Measurements from ENCODE around the gene RNF10.
"Not testable (repeated sequence)": the region's sequence is repeated elsewhere in the genome, so short reads cannot be mapped to it uniquely, and the experiment has no call there.

RNF10 gene

GRCh38 chr12:120579179-120579578, 45.0 kb downstream of the RNF10 start:
- no peak for DNase-seq (ENCODE audit: low read depth in 4 of 4, low spot score in 1 of 4)

- DNase-seq (ENCODE audit: low read depth in 4 of 4, low spot score in 1 of 4): peak; percentile 78 to 93 (median 87)
Measured at GRCh38 chr12:120580787-120581723, 46.9 kb downstream of the RNF10 start, which contains the start of gene POP5. POP5 (minus strand) TSS chr12:120581402; CDS start chr12:120581362, 40 bp downstream.

GRCh38 chr12:120581998-120582397, 47.8 kb downstream of the RNF10 start:
- no peak for DNase-seq (ENCODE audit: low read depth in 4 of 4, low spot score in 1 of 4)

DNA sequence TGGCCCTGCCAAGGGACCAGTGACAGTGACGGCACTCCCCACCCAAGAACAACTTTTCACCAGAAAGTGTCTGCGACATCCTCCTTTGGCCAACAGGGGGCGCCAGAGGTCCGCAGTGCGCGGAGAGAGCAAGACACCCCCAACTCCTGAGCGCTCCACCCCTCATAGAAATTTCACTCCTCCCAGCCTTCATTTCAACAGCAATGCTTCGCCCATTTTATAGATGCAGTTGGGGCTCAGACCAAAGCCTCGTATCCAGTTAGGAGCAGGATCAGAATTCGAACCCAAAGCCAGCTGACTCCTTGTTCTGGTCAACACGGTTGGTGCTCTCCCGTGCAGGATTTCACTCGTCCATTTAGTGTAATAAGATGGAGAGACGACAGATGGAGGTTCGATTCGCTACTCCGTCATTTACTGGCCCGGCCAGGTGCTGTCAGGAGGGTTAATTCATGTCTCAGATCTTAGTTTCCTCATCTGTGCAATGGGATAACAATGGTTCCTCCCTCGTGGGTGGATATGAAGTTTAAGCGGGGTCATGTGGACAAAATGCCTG, 49.4 kb downstream of the RNF10 start:
- DNase-seq (ENCODE audit: low read depth in 4 of 4, low spot score in 1 of 4): peak; percentile 74 to 86 (median 76)

GRCh38 chr12:120584343-120585149, 50.4 kb downstream of the RNF10 start:
- DNase-seq (ENCODE audit: low read depth in 4 of 4, low spot score in 1 of 4): peak in 3 of 4 experiments; percentile 36 to 45 (median 37)

DNA sequence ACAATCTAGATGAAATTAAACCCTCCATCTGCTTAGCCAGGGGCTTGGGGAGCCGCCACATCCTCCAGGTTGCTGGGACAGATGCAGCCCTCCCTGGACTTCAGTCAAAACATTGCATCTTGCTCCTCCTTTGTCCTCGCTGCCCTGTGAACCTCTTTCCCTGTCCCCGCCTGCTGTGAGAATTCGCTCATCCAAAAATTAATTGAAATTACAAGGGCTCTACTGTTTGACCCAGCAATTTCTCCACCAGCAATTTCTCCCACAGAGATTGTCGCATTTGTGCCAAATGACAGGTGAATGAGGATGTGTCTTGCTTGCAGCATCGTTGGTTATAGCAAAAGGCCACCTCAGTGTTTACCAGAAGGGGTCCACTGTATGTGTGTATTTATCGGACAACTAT, 52.0 kb downstream of the RNF10 start:
- DNase-seq (ENCODE audit: low read depth in 4 of 4, low spot score in 1 of 4): no peak

DNA sequence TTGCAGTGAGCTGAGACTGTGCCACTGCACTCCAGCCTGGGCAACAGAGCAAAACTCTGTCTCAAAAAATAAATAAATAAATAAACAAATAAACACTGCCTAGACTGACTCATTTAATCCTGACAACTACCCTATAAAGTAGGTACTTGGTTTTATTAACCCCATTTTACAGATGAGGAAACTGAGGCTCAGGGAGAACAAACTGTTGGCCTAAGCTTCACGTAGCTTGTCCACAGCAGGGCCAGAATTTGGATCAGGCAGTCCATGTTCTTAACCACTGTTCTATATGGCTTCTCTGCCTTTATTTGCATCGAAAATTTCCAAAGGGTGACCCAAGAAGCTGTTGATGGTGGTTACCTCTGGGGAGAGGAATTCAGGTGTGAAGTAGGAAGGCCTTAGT, 52.7 kb downstream of the RNF10 start:
- DNase-seq (ENCODE audit: low read depth in 4 of 4, low spot score in 1 of 4): no peak

- no peak for DNase-seq (ENCODE audit: low read depth in 4 of 4, low spot score in 1 of 4)
Measured at GRCh38 chr12:120588371-120588770, 54.2 kb downstream of the RNF10 start.

GRCh38 chr12:120588948-120589930, 55.1 kb downstream of the RNF10 start:
- no peak for DNase-seq (ENCODE audit: low read depth in 4 of 4, low spot score in 1 of 4)

DNA sequence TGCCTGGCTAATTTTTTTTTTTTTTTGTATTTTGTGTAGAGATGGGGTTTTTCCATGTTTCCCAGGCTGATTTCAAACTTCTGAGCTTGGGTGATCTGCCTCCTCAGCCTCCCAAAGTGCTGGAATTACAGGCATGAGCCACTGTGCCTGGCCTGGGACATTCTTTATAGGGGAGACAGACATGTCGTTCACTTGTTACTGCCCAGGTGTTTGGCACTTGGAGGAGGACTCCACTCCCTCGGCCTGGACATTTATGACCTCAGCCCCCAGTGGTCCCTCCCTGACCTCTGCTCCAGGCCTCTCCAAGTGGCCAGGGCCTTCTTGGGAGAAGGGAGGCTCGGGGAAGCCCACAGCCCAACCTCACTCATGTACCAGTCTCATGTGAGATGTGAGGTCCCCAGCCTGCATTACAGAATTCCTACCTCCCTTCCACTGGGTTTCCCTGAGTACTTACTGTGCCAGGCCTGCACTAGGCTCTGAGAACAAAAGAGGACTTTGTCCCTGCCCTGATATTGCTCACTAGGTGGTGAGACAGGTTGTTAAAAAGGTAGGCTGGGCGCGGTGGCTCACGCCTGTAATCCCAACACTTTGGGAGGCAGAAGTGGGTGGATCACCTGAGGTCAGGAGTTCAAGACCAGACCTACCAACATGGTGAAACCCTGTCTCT, 56.7 kb downstream of the RNF10 start:
- DNase-seq (ENCODE audit: low read depth in 4 of 4, low spot score in 1 of 4): no peak

DNA sequence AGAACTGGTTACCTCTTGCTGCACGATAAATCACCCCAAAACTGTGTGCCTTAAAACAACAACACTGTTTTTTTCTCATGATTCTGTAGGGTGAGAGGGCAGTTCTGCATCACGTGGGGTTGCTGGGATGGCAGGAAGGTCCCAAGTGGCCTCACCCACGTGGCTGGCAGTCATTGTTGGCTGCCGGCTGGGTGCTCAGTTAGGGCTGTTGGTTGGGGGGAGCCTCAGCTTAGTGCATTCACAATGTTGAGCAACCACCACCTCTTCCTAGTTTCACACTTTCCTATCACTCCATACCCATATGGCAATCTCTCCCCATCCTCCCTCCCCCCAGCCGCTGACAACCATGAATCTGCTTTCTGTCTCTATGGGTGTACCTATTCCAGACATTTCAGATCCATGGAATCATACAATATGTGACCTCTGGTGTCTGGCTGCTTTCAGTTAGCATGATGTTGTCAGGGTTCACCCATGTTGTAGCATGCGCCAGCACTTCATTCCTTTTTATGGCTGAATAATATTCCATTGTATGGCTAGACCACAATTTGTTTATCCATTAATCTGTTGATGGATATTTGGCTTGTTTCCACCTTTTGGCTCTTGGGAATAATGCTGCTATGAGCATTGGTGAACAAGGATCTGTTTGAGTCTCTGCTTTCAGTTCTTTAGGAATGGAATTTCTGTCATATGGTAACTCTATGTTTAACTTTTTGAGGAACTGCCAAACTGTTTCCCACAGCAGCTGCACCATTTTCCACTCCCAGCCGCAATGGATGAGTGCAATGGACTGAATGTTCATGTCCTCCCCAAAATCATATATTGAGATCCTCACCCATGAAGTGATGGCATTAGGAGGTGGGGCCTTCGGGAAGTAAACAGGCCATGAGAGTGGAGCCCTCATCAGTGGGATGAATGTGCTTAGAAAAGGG, 58.2 kb downstream of the RNF10 start:
- no peak for DNase-seq (ENCODE audit: low read depth in 4 of 4, low spot score in 1 of 4)

DNA sequence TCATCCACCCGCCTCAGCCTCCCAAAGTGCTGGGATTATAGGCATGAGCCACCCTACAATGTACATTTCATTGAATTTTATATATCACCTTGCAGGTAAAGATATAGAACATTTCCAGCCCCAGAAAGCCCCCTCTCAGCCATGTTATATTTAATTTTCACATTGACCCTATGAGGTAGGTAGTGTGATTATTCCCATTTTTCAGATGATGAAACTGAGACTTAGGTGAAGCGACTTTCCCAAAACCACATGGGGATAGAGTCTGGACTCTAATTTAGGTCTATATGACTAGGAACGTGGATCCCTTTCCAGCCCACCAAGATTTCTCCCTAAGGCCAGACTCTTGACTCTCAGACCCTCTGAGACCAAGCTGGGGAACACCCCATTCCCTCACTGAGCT, 62.7 kb downstream of the RNF10 start:
- DNase-seq (ENCODE audit: low read depth in 4 of 4, low spot score in 1 of 4): no peak

DNA sequence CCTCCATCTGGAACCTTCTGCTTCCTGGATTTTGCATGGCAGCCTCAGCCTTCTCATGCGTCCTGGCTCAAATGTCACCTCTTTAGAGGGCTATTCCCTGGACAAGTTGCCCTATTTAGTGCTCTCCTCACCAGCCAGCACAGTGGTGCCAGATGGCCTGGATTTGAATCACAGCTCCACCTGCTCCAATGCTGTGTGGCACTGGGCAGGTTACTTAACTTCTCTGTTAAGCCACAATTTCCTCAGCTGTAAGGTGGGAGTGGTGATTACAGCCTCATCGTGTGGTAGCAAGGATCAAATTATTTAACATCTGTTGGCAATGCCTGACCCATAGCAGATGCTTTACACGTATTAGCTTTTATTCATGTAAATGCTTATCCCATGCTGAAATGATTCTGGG, 63.7 kb downstream of the RNF10 start:
- DNase-seq (ENCODE audit: low read depth in 4 of 4, low spot score in 1 of 4): no peak

DNA sequence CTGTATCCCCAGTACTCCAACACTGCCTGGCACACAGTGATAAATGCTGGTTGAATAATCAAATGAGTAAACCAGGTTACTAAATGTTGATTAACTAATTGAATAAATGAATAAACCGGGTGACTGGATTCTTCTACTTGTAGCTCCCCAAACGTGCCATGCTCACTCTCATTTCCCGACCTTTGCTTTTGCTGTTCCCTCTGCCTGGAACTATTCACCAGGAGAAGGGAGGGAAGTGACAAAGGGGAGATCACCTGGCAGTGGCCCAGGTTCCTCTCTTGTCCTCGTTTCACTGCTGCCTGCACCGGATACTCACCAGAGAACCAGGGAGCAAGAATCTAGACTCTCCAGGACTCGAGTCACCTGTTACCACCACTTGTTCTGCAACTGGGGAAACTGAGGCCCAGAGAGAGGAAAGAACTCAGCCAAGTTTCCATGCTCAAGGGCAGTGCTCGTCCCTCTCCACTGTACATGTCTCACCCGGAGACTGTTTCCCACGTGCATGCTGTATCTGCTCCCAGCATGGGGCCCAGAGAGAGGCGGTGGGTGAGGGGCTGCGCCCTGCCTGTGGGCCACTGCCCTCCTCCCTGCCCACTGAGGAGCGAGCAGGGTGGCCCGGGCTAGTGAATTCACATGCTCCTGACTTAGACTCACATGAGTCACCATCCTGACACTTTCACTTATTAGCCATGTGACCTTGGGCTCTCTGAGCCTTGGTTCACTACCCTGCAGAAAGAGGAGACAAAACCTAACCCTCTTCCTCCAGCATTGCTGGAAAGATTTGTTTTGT, 64.7 kb downstream of the RNF10 start:
- DNase-seq (ENCODE audit: low read depth in 4 of 4, low spot score in 1 of 4): no peak

DNA sequence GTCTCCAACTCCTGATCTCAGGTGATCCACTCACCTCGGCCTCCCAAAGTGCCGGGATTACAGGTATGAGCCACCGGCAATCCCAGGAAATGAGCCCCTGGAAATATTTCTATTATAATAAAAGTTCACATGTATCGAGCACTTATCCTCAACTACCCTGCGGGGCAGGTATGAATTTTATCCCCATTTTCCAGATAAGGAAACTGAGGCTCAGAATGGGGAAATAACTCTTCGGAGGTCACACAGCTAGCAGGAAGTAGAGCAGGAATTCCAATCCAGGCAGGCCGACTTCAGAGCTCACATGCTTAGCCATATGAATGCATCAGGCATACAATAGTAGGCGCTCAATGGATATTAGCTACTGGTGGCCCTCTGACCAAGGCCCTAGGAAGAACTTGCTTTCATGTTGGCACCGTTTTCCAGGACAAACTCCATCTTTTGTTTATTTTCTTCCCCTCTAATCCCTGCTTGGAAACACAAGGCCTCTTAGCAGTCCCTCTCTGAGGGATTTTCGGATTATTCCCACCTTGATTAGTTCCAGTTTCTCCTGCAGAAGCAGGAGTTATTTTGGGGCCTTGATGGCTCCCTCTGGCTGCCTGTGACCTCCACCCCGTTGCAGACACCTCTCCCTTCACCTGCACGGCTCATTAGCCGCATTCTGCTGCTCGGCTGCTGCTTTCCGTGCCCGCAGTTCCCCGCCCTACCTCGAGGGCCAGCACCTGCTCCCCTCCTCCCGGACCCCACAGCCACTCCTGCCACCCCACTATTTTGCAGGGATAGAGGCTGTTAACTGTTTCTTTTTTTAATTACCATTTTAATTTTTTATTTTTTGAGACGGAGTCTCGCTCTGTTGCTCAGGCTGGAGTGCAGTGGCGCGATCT, 65.8 kb downstream of the RNF10 start:
- DNase-seq (ENCODE audit: low read depth in 4 of 4, low spot score in 1 of 4): no peak

DNA sequence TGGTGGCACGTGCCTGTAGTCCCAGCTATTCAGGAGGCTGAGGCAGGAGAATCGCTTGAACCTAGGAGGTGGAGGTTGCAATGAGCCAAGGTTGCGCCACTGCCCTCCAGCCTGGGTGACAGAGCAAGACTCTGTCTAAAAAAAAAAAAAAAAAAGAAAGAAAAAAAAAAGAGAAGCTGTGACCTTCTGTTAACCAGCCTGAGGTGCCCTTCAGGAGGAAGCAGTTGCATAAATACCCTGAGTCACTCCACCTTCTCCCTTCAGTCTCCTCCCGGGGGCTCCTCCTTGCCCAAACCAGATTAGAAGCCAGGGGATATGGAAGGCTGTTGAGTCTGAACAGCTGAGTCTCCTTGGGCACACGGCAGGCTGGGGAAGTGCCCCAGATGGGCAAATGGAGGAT, 68.3 kb downstream of the RNF10 start:
- DNase-seq (ENCODE audit: low read depth in 4 of 4, low spot score in 1 of 4): not testable (repeated sequence)

GRCh38 chr12:120610560-120610959, 76.4 kb downstream of the RNF10 start:
- no peak for DNase-seq (ENCODE audit: low read depth in 4 of 4, low spot score in 1 of 4)
